ENCODE data around the gene SLC7A11.

GRCh38 chr4:138236037-138236436 is 6.1 kb downstream of the SLC7A11 start:
- TF ChIP-seq CTCF (IDR thresholded peaks at IDR 0.05) (no peak), POLR2A (IDR thresholded peaks at IDR 0.05) (no peak)
